ENCODE measurements around the gene CD320. TPM values are rescaled to one million over a fixed set of nuclear protein-coding genes. Genes with fewer than 3 reads are reported as not detected.
"Not testable (repeated sequence)": the region's sequence is repeated elsewhere in the genome, so short reads cannot be mapped to it uniquely, and the experiment has no call there.

CD320 gene
- polyA plus RNA-seq, 1 experiment = 22.6 TPM

- DNase-seq (ENCODE audit: low read depth, low spot score) = no peak
- peak overlapping the region; percentile 99 for H3K4me3 ChIP-seq (ENCODE audit: low read depth, low read length)
- ChIA-PET POLR2A (interaction anchor here (0.6 to 1.9 kb wide), 6 partner anchors 9 to 206 kb away, joined by 3 to 9 read pairs (median 4); partner anchors contain the start of genes MARCHF2 and ZNF414), CTCF (no interaction called here)
- no peaks in the 10 kb centered on the region for H3K27me3 ChIP-seq (ENCODE audit: control insufficient read depth, insufficient read depth, low read length)
- no peak for TF ChIP-seq CTCF (IDR thresholded peaks at IDR 0.05; ENCODE audit: low read depth, low read length)
- H3K27ac ChIP-seq (ENCODE audit: low read depth, low read length) = peak overlapping the region; percentile 80
- no peaks in the 10 kb centered on the region; the same call in 1 of the 2 replicates for H3K9me3 ChIP-seq (ENCODE audit: control insufficient read depth, insufficient read depth, low read length)
Measured at GRCh38 chr19:8320564-8321066, 12.5 kb upstream of the CD320 start.

GRCh38 chr19:8319807-8320520 is 11.8 kb upstream of the CD320 start:
- Histone ChIP-seq H3K27ac (ENCODE audit: low read depth, low read length) (no peak overlapping the region), H3K27me3 (ENCODE audit: control insufficient read depth, insufficient read depth, low read length) (no peaks in the 10 kb centered on the region), H3K9me3 (ENCODE audit: control insufficient read depth, insufficient read depth, low read length) (no peaks in the 10 kb centered on the region; the same call in 1 of the 2 replicates), H3K4me3 (ENCODE audit: low read depth, low read length) (peak overlapping the region; percentile 99)
- TF ChIP-seq CTCF (IDR thresholded peaks at IDR 0.05; ENCODE audit: low read depth, low read length) = no peak
- CTCF ChIA-PET = interaction anchor here (0.6 kb wide), 2 partner anchors 91 to 261 kb away, joined by 3 read pairs; no protein-coding TSS in a partner anchor
- POLR2A ChIA-PET = interaction anchor here (0.6 kb wide), 1 partner anchor 60 kb away, joined by 5 read pairs; no protein-coding TSS in a partner anchor
- no peak for DNase-seq (ENCODE audit: low read depth, low spot score)

GRCh38 chr19:8318835-8319234 is 10.7 kb upstream of the CD320 start:
- not testable (repeated sequence) for DNase-seq (ENCODE audit: low read depth, low spot score); H3K27me3 ChIP-seq (ENCODE audit: control insufficient read depth, insufficient read depth, low read length); H3K4me3 ChIP-seq (ENCODE audit: low read depth, low read length); H3K9me3 ChIP-seq (ENCODE audit: control insufficient read depth, insufficient read depth, low read length); H3K27ac ChIP-seq (ENCODE audit: low read depth, low read length)
- ChIA-PET CTCF (interaction anchor here (0.6 to 1.0 kb wide), 6 partner anchors 9 to 262 kb away, joined by 3 to 7 read pairs (median 4); no protein-coding TSS in a partner anchor), POLR2A (interaction anchor here (0.7 kb wide), 1 partner anchor 21 kb away, joined by 8 read pairs; no protein-coding TSS in a partner anchor)

- ChIA-PET CTCF (interaction anchor here (0.5 to 0.6 kb wide), 2 partner anchors 37 to 109 kb away, joined by 3 read pairs; no protein-coding TSS in a partner anchor), POLR2A (no interaction called here)
- Histone ChIP-seq H3K9me3 (ENCODE audit: control insufficient read depth, insufficient read depth, low read length) (no peaks in the 10 kb centered on the region; the same call in 1 of the 2 replicates), H3K27me3 (ENCODE audit: control insufficient read depth, insufficient read depth, low read length) (no peaks in the 10 kb centered on the region), H3K27ac (ENCODE audit: low read depth, low read length) (no peak overlapping the region), H3K4me3 (ENCODE audit: low read depth, low read length) (no peak overlapping the region)
- TF ChIP-seq CTCF (IDR thresholded peaks at IDR 0.05; ENCODE audit: low read depth, low read length) = no peak
- DNase-seq (ENCODE audit: low read depth, low spot score) = no peak
Measured at GRCh38 chr19:8316351-8317125, 8.4 kb upstream of the CD320 start.

GRCh38 chr19:8314981-8315640 is 7.0 kb upstream of the CD320 start:
- POLR2A ChIA-PET; DNase-seq (ENCODE audit: low read depth, low spot score); H3K9me3 ChIP-seq (ENCODE audit: control insufficient read depth, insufficient read depth, low read length); H3K4me3 ChIP-seq (ENCODE audit: low read depth, low read length); H3K27ac ChIP-seq (ENCODE audit: low read depth, low read length); H3K27me3 ChIP-seq (ENCODE audit: control insufficient read depth, insufficient read depth, low read length): not testable (repeated sequence)
- CTCF ChIA-PET = interaction anchor here (0.6 to 0.7 kb wide), 2 partner anchors 10 to 266 kb away, joined by 5 read pairs; no protein-coding TSS in a partner anchor
